Endothelial cell (in vitro differentiated cells): ENCODE measurements around the gene OR8K3. TPM values are rescaled to one million over a fixed set of nuclear protein-coding genes. Genes with fewer than 3 reads are reported as not detected.

Source experiments
- DNase-seq: peaks from one replicate; pipeline ENCODE4 v3.0.0; 2021; ENCODE audit warnings: low spot score
- H3K27ac Mint-ChIP-seq: one replicate; pipeline ENCODE4 v1.8.0; 2021; ENCODE audit warnings: mixed read lengths, inconsistent platforms; ENCODE audit not compliant: unreplicated experiment
- H3K27me3 Mint-ChIP-seq: one replicate; pipeline ENCODE4 v1.8.0; 2021; ENCODE audit warnings: mild to moderate bottlenecking, moderate library complexity, mixed read lengths, inconsistent platforms; ENCODE audit not compliant: unreplicated experiment
- H3K36me3 Mint-ChIP-seq: one replicate; pipeline ENCODE4 v1.8.0; 2021; ENCODE audit warnings: mild to moderate bottlenecking, low read depth, mixed read lengths, inconsistent platforms; ENCODE audit not compliant: unreplicated experiment
- H3K4me1 Mint-ChIP-seq: one replicate; pipeline ENCODE4 v1.8.0; 2021; ENCODE audit warnings: mild to moderate bottlenecking, mixed read lengths, inconsistent platforms; ENCODE audit not compliant: unreplicated experiment
- H3K4me3 Mint-ChIP-seq: one replicate; pipeline ENCODE4 v1.8.0; 2021; ENCODE audit warnings: mild to moderate bottlenecking, mixed read lengths, inconsistent platforms; ENCODE audit not compliant: unreplicated experiment
- H3K9me3 Mint-ChIP-seq: one replicate; pipeline ENCODE4 v1.8.0; 2021; ENCODE audit warnings: mixed read lengths, inconsistent platforms; ENCODE audit not compliant: unreplicated experiment
- CTCF ChIP-seq: fragments of 200-600 bp; sonication (generic); IDR thresholded peaks from one replicate; pipeline ENCODE4 v1.5.0; 2021; ENCODE audit warnings: antibody characterized with exemption; ENCODE audit not compliant: unreplicated experiment
- long read RNA-seq: library from polyadenylated mRNA; unstranded; transcript quantifications from one replicate; pipeline ENCODE4 v2.0.0, GENCODE V29; 2020; ENCODE audit not compliant: unreplicated experiment
- total RNA-seq: library from RNA; stranded (reverse); fragmentation: NEBNext Ultra II Directional; extraction: Animal tissue kit (Norgen Biotek cat#: 25700); gene quantifications from one replicate; pipeline ENCODE4 v1.2.1, GENCODE V29; 2021; ENCODE audit not compliant: unreplicated experiment

OR8K3 gene
- not detected for total RNA-seq
- long read RNA-seq, result 0 reads

- no peak for TF ChIP-seq CTCF
- Mint-ChIP-seq H3K4me3 (no peak within 1 kb of the TSS), H3K36me3 (no peaks in the 10 kb centered on the region), H3K27me3 (no peaks in the 10 kb centered on the region), H3K27ac (no peak within 1 kb of the TSS), H3K9me3 (no peaks in the 10 kb centered on the region), H3K4me1 (no peaks in the 10 kb centered on the region)
- no peak for DNase-seq
Measured at GRCh38 chr11:56314844-56315243, at the start of gene OR8K3. TSS of gene OR8K3 (plus strand) at chr11:56315144. CDS start at chr11:56318307, 3,163 bp downstream.

- no peak overlapping the region for H3K4me3 Mint-ChIP-seq
- H3K27me3 Mint-ChIP-seq, result no peaks in the 10 kb centered on the region
- TF ChIP-seq CTCF, result no peak
- H3K9me3 Mint-ChIP-seq, result no peaks in the 10 kb centered on the region
- H3K36me3 Mint-ChIP-seq, result no peaks in the 10 kb centered on the region
- no peaks in the 10 kb centered on the region for H3K4me1 Mint-ChIP-seq
- no peak overlapping the region for H3K27ac Mint-ChIP-seq
- no peak for DNase-seq
Measured at GRCh38 chr11:56271092-56271491, 43.9 kb upstream of the OR8K3 start.

- Mint-ChIP-seq H3K27me3 (no peaks in the 10 kb centered on the region), H3K36me3 (no peaks in the 10 kb centered on the region), H3K4me3 (no peak within 1 kb of the TSS), H3K4me1 (no peaks in the 10 kb centered on the region), H3K9me3 (no peaks in the 10 kb centered on the region), H3K27ac (no peak within 1 kb of the TSS)
- TF ChIP-seq CTCF, result no peak
- DNase-seq, result no peak
Measured at GRCh38 chr11:56273854-56274253, 41.1 kb upstream of the OR8K3 start, which contains the start of gene OR5T1. TSS of gene OR5T1 (plus strand) at chr11:56274154. CDS start at chr11:56275639, 1,485 bp downstream.

GRCh38 chr11:56292154-56292553 is 22.8 kb upstream of the OR8K3 start, which contains the start of gene OR8H1:
TSS of gene OR8H1 (minus strand) at chr11:56292254. CDS start at chr11:56291062, 1,192 bp downstream.
- H3K27ac Mint-ChIP-seq, result no peak within 1 kb of the TSS
- DNase-seq, result no peak
- no peak for TF ChIP-seq CTCF
- no peaks in the 10 kb centered on the region for H3K4me1 Mint-ChIP-seq
- no peaks in the 10 kb centered on the region for H3K9me3 Mint-ChIP-seq
- H3K27me3 Mint-ChIP-seq, result no peaks in the 10 kb centered on the region
- no peak within 1 kb of the TSS for H3K4me3 Mint-ChIP-seq
- no peaks in the 10 kb centered on the region for H3K36me3 Mint-ChIP-seq

- Mint-ChIP-seq H3K4me1 (no peaks in the 10 kb centered on the region), H3K27ac (no peak overlapping the region), H3K4me3 (no peak overlapping the region), H3K27me3 (no peaks in the 10 kb centered on the region), H3K9me3 (no peaks in the 10 kb centered on the region), H3K36me3 (no peaks in the 10 kb centered on the region)
- DNase-seq, result no peak
- no peak for TF ChIP-seq CTCF
Measured at GRCh38 chr11:56296898-56297297, 18.0 kb upstream of the OR8K3 start.
